NB4 (cell line): ENCODE measurements around the gene SLC25A14.

Experiments used
- POLR2A ChIP-seq: IDR thresholded peaks from 2 replicates; pipeline ENCODE4 v1.6.1; 2011; ENCODE audit warnings: mild to moderate bottlenecking; ENCODE audit not compliant: insufficient read length; ENCODE audit errors: extremely low read depth
- TF ChIP-seq, protein P1 (sequence below): IDR thresholded peaks from one replicate; pipeline ENCODE4 v1.5.1; 2012; ENCODE audit warnings: low read depth, low read length
- TF ChIP-seq, protein P2 (sequence below): IDR thresholded peaks from 2 replicates; pipeline ENCODE4 v1.6.1; 2011; ENCODE audit warnings: low read depth, low read length

DNA sequence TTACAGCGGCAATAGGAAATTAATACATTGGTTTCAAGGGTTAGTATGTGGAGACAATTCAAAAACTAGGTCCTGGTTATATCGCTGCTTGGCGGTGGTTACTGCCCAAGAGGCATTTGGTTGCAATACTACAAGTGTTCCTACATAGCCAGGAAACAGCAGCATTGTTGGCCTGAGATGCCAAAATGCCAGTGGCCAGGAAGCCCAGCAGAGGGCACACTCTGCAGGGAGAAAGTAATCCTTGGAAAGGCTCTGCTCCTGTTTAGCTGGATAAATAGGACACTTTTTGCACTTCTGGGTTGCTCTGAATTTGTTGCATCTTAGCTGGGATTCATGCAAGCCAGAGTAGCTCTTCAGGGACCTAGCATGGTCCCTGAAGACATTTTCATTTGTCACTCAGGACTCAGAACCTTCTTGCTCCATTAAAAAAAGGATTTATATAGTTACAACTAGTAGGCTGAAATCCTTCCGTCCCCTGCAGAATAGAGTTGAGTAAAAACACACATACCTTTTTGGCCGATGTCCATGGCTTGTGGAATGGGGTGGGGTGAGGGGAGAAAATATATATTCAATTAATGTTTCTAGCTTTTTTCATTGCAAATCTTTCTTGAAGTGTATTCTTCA lies 53.8 kb downstream of the SLC25A14 start:
- TF ChIP-seq, protein P1, sequence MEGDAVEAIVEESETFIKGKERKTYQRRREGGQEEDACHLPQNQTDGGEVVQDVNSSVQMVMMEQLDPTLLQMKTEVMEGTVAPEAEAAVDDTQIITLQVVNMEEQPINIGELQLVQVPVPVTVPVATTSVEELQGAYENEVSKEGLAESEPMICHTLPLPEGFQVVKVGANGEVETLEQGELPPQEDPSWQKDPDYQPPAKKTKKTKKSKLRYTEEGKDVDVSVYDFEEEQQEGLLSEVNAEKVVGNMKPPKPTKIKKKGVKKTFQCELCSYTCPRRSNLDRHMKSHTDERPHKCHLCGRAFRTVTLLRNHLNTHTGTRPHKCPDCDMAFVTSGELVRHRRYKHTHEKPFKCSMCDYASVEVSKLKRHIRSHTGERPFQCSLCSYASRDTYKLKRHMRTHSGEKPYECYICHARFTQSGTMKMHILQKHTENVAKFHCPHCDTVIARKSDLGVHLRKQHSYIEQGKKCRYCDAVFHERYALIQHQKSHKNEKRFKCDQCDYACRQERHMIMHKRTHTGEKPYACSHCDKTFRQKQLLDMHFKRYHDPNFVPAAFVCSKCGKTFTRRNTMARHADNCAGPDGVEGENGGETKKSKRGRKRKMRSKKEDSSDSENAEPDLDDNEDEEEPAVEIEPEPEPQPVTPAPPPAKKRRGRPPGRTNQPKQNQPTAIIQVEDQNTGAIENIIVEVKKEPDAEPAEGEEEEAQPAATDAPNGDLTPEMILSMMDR = peak; percentile 73
- TF ChIP-seq, protein P2, sequence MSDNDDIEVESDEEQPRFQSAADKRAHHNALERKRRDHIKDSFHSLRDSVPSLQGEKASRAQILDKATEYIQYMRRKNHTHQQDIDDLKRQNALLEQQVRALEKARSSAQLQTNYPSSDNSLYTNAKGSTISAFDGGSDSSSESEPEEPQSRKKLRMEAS = no peak
- TF ChIP-seq POLR2A = no peak
